HepG2 (cell line): Measurements from ENCODE around the gene MYOF.

Experiments
- AGO2 ChIP-seq: fragments of 200-400 bp; formaldehyde crosslinking; optimal IDR thresholded peaks from 2 replicates; pipeline ENCODE3; 2017; ENCODE audit warnings: mild to moderate bottlenecking, low read depth, low read length, moderate library complexity
- ESRRA ChIP-seq: sonication (generic); formaldehyde crosslinking; IDR thresholded peaks from 2 replicates; pipeline ENCODE4 v1.5.1; 2020; ENCODE audit warnings: mild to moderate bottlenecking, low read depth, missing genetic modification reagents
- FOXK2 ChIP-seq: fragments of 450-650 bp; IDR thresholded peaks from 2 replicates; pipeline ENCODE4 v1.6.1; 2016
- MAX ChIP-seq: IDR thresholded peaks from 2 replicates; pipeline ENCODE4 v1.6.1; 2012; ENCODE audit warnings: inconsistent platforms
- NFE2L2 ChIP-seq: fragments of 150-350 bp; IDR thresholded peaks from 2 replicates; pipeline ENCODE4 v1.6.1; 2014; ENCODE audit warnings: low read length
- PRDM10 ChIP-seq: sonication (generic); formaldehyde crosslinking; IDR thresholded peaks from 2 replicates; pipeline ENCODE4 v1.4.0; 2020; ENCODE audit warnings: low read depth, missing genetic modification reagents
- PRMT3 ChIP-seq: sonication (generic); formaldehyde crosslinking; IDR thresholded peaks from 2 replicates; pipeline ENCODE4 v1.8.1; 2022; ENCODE audit warnings: low read depth, mild to moderate bottlenecking, moderate library complexity, missing genetic modification reagents, borderline replicate concordance
- PRPF4 ChIP-seq: fragments of 200-400 bp; formaldehyde crosslinking; IDR thresholded peaks from 2 replicates; pipeline ENCODE4 v1.6.1; 2016; ENCODE audit warnings: low read length, low read depth; ENCODE audit not compliant: poor library complexity, severe bottlenecking
- ZBTB43 ChIP-seq: sonication (generic); formaldehyde crosslinking; conservative IDR thresholded peaks from 2 replicates; pipeline ENCODE4 v1.4.0; 2020; ENCODE audit warnings: missing genetic modification reagents
- ZFX ChIP-seq: sonication (generic); formaldehyde crosslinking; IDR thresholded peaks from 2 replicates; pipeline ENCODE4 v1.4.0; 2020; ENCODE audit warnings: mild to moderate bottlenecking, low read depth, missing genetic modification reagents, moderate library complexity
- ZNF629 ChIP-seq: sonication (generic); formaldehyde crosslinking; conservative IDR thresholded peaks from 2 replicates; pipeline ENCODE4 v1.5.0; 2020; ENCODE audit warnings: missing genetic modification reagents
- ZNF878 ChIP-seq: sonication (generic); formaldehyde crosslinking; IDR thresholded peaks from 2 replicates; pipeline ENCODE4 v1.8.1; 2023; ENCODE audit warnings: mild to moderate bottlenecking, missing genetic modification reagents, moderate library complexity

- no peak for TF ChIP-seq AGO2
- TF ChIP-seq MAX, result no peak
- TF ChIP-seq PRMT3 (CRISPR knock-in tag), result no peak
- TF ChIP-seq PRDM10 (CRISPR knock-in tag), result no peak
- TF ChIP-seq ZNF629 (CRISPR knock-in tag), result no peak
- TF ChIP-seq FOXK2, result no peak
- no peak for TF ChIP-seq NFE2L2
- no peak for TF ChIP-seq ZFX (CRISPR knock-in tag)
- no peak for TF ChIP-seq ZBTB43 (CRISPR knock-in tag)
- no peak for TF ChIP-seq ESRRA (CRISPR knock-in tag)
- no peak for TF ChIP-seq PRPF4
- no peak for TF ChIP-seq ZNF878 (CRISPR knock-in tag)
These were observed 191.3 kb downstream of the MYOF start for GRCh38 chr10:93290661-93291354.
